HFF-Myc (cell line): ENCODE data around the gene NDC1.

ENCODE experiments used
- DNase-seq: peaks from one replicate; pipeline ENCODE4 v3.0.0-alpha.2; 2011; ENCODE audit warnings: low read depth; ENCODE audit errors: extremely low read depth
- H3K4me3 ChIP-seq: replicated peaks from 2 replicates; pipeline ENCODE4 v1.5.1; 2011; ENCODE audit warnings: low read depth, mild to moderate bottlenecking, control low read depth, low read length
- CTCF ChIP-seq: IDR thresholded peaks from 2 replicates; pipeline ENCODE4 v1.5.1; 2012; ENCODE audit warnings: mild to moderate bottlenecking, low read depth, low read length, control low read depth; ENCODE audit errors: missing control alignments

NDC1 gene

GRCh38 chr1:53787655-53788054, 50.4 kb downstream of the NDC1 start:
- no peak for TF ChIP-seq CTCF
- H3K4me3 ChIP-seq, result no peak overlapping the region
- no peak for DNase-seq

- DNase-seq, result no peak
- no peak overlapping the region for H3K4me3 ChIP-seq
- no peak for TF ChIP-seq CTCF
Observed at GRCh38 chr1:53783056-53783455, 55.0 kb downstream of the NDC1 start.

DNA sequence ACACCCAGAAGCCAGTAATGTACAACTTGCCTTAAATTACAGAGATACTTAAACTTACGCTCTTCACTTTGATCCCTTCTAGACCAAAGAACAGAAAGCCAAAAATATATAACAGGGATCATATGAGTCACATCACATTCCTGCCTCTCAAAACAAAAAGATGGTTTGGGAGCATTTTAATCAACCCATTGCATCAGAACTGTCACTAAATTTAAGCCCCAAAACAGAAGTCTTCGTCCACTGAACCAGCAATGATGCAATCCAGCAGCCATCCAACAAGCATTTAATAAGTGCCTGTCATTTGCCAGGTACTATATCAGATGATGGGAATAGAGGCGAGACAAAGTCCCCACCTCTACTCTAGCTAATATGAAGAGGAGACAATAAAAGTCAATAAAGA, 56.4 kb downstream of the NDC1 start:
- DNase-seq, result no peak
- TF ChIP-seq CTCF, result no peak

DNA sequence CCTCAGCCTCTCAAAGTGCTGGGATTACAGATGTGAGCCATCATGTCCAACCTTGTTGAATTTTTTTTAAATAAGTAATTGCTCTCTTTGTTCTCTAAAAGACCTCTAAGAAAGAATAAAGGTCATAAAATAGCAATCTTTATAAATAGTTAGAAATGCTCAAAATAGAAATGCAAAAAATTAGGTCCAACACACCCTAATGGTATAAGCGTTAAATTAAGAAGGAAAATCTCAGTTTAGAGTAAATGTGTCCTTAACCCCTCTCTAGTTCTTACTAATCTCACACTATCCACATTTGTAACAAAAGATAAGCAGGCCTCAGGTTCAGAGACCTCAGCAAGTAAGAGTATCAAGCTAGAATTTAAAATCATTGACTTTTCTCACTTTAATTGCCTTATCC, 60.8 kb downstream of the NDC1 start:
- H3K4me3 ChIP-seq, result no peak overlapping the region
- no peak for DNase-seq
- TF ChIP-seq CTCF, result no peak

More for the DNA sequence above, 56.4 kb downstream of the NDC1 start:
- no peak overlapping the region for H3K4me3 ChIP-seq

GRCh38 chr1:53771648-53772047, 66.4 kb downstream of the NDC1 start:
- H3K4me3 ChIP-seq, result no peak overlapping the region
- peak; percentile 26 for DNase-seq
- no peak for TF ChIP-seq CTCF

GRCh38 chr1:53769780-53770179, 68.3 kb downstream of the NDC1 start:
- H3K4me3 ChIP-seq, result no peak overlapping the region
- no peak for TF ChIP-seq CTCF
- DNase-seq, result no peak

GRCh38 chr1:53769184-53769583, 68.9 kb downstream of the NDC1 start:
- TF ChIP-seq CTCF, result no peak
- H3K4me3 ChIP-seq, result no peak overlapping the region
- no peak for DNase-seq
